ENCODE results near the gene EFNA2.

GRCh38 chr19:1283917-1284292, 1.8 kb upstream of the EFNA2 start:
- TF ChIP-seq CTCF (IDR thresholded peaks at IDR 0.05 in 2 of 3, conservative IDR thresholded peaks at IDR 0.05 in 1 of 3; ENCODE audit: borderline replicate concordance in 1 of 3, insufficient read depth in 1 of 3, low read depth in 2 of 3, low read length in 2 of 3) (no peak), ZNF274 (IDR thresholded peaks at IDR 0.05; ENCODE audit: low read depth, low read length) (no peak), EZH2 (IDR thresholded peaks at IDR 0.05) (no peak), POLR2A (IDR thresholded peaks at IDR 0.05; ENCODE audit: borderline replicate concordance, extremely low read depth, insufficient read depth, insufficient read length) (no peak)
